Stimulated activated CD4-positive, alpha-beta T cell treated with anti-CD3 and anti-CD28 coated beads, TNF-alpha, amount 100 ng/mL, for 48 hours (primary cell): ENCODE data around the gene UVSSA.
"Not testable (repeated sequence)": the region's sequence is repeated elsewhere in the genome, so short reads cannot be mapped to it uniquely, and the experiment has no call there.

Experiments used
- DNase-seq, 3 donors: peaks; one replicate each; pipeline ENCODE4 v3.0.0-alpha.2; 2020; ENCODE audit warnings: low read depth in 3 of 3

The UVSSA gene

GRCh38 chr4:1363513-1363912 is 16.5 kb downstream of the UVSSA start:
- no peak for DNase-seq

GRCh38 chr4:1364217-1364616 is 17.2 kb downstream of the UVSSA start:
- DNase-seq, result no peak

DNA sequence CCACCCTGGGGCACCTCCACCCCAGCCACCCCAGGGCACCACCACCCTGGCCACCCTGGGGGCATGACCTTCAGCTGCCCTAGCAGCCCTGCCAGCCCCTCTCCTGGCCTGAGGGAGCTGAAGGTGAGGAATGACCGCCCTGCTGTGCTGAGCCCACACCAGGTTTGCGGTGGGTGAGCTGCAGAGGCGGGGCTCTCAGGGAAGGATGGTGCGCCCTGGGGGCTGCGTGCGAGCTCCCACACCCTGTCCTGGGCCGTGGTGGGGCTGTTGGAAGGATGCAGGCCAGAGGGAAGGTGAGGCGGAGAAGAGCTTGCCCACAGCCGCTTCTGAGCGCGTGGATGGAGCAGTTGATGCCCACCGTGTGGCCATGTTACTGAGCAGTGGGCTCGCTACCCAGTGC is 17.7 kb downstream of the UVSSA start:
- DNase-seq, result no peak

GRCh38 chr4:1365271-1366178 is 18.5 kb downstream of the UVSSA start:
- no peak for DNase-seq

DNA sequence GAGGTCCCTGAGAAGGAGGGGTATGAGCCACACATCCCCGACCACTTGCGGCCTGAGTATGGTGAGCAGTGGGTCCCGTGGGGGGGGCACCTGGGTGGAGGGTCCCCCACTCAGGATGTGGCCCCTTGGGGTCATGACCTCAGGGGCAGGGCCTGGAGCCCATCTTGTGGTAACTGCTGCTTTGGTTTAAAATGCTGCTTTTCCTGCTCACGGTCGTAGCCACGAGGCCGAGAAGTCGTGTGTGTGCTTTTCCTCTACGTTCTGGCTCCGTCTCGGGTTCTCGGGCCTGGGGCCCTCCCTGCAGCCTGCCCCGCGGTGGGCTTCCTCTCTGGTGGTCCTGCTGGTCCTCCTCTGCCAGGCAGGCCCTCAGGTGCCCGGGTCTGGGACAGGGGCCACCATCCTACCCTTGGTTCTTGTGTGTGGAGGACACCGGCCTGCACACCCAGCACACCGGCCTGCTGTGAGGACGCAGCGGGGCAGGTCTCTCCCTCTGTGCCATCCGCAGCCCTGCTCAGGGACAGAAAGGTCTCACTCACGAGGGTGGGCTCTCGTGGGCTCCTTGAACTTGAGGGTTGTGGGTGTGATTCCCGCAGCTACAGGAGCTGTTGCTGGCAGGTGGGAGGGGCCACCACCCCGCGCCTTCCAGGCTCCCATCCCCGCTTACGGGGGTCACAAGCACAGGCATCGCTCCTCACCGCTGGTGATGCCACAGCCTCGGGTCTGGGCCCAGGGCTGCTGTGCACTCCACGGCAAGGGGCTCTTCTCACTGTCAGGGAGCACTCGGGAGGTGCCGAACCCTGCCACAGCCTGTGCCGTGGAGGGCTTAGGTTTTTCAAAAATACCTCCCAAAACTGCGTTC is 19.6 kb downstream of the UVSSA start:
- no peak for DNase-seq

DNA sequence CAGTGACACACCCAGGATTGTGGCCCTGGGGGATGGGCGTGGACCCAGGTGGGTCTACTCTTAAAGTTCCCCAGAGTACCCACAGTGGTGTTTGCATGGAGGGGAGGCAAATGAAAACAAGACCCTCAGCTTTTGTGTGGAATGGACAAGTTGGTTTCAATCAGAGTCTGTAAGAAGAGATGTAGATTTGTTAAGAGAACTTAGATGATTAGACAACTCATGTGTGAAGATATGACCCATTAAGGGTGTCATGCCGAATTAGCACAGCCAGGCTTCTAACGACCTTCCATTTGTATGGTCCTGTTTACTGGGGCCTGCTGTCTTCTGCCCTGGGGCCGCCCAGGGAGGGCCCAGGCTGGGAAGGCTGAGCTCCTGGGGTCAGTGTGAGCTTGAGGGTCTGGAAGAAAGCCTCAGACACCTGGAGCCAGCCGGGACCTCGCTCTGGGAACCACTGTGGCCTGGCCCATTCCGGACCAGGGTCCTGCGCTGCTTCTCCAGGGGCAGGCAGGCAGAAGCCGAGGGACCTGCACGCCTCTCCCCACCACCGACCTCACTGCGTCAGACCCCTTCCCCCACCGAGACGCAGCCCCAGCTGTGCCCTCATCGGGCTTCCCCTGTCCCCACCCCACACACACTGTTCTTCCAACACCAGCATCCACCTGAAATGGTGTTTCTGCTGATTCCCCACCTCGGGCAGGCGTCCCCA is 20.4 kb downstream of the UVSSA start:
- no peak for DNase-seq

DNA sequence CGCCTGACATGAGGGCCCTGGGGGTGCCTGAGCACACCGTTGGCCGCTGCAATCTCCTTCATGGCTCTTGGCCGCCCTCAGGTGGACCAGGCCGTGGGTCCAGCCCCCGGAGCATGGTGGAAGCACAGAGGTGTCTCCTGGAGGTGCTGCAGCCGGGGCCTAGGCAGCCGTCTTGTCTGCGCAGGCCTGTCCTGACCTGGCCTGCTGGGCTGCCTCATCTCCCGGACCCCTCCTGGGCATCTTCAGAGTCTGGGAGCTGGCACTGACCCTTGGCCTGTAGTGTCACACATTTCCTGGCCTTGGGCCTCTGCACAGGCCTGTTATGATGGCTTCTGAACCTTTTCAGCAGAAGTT is 20.9 kb downstream of the UVSSA start:
- DNase-seq, result no peak

DNA sequence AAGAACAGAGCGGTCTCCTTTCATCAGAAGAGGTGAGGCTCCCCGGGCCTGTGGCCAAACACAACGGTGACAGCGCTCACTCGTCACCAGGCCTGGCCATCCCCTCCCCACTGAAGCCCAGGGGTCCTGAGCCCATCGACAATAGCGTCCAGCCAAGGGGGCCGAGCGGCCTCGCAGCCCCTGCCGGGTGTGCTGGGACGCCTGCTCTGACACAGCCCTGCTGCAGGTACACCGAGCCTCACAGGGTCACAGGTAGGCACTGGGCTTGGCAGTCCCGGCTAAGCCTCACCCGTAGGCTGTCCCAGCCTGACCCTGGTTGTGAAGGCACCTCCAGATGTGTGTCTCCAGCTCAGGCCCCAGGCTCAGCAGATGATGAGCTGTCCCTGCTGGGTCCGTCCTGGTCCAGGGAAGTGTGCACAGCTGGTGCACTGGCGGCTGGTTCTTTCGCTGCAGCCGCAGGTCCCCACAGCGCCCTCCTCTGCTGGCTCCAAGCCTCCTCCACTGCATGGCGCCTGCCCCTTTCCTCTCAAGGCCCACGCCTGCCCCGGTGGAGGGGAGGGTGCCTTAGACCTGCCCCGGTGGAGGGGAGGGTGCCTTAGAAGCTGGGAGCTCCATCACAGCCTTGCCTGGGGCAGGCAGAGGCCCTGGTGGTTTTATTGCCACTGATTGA is 21.5 kb downstream of the UVSSA start:
- no peak for DNase-seq

GRCh38 chr4:1369091-1369450 is 22.1 kb downstream of the UVSSA start:
- DNase-seq, result no peak

GRCh38 chr4:1369479-1370079 is 22.6 kb downstream of the UVSSA start:
- no peak for DNase-seq

- no peak for DNase-seq
Measured at GRCh38 chr4:1370321-1371124, 23.5 kb downstream of the UVSSA start.

DNA sequence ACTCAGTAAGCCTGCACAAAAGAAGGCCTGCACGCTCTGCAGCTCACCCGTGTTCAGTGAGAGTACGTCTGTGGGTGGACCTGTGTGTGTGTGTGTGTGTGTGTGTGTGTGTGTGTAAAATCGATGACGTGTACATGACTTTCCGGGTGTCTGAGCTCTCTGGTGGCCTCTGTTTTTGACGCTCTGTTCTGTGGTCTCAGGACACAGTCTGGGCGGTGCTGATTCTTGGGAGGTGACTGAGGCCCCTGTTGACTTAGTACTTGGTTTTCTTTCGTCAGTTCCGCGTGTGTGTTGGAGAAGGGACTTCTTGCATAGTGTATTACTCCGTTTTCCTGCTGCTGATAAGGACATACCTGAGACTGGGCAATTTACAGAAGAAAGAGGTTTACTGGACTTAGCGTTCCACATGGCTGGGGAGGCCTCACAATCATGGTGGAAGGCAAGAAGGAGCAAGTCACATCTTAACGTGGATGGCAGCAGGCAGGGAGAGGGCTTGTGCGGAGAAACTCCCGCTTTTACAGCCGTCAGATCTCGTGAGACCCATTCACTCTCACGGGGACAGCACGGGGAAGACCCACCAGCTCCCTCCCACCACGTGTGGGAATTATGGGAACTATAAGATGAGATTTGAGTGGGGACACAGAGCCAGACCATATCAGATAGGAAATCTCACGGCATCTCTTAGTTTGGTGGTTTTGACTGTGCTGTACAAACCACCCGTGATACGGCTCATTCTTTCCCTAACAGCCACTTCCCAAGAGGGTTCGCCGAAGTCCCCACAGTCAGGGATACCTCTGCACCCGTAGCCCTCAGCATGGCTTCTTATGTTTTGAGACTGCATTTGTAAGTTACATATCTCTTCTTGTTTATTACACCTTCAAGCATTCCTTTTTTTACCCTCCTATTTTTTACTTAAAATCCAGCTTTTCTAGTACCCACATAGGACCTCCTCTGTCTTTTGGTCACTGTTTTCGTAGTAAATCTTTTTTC is 24.5 kb downstream of the UVSSA start:
- DNase-seq, result no peak

- not testable (repeated sequence) for DNase-seq
Measured at GRCh38 chr4:1372576-1372975, 25.6 kb downstream of the UVSSA start.

GRCh38 chr4:1373892-1374705 is 27.1 kb downstream of the UVSSA start:
- DNase-seq, result no peak

DNA sequence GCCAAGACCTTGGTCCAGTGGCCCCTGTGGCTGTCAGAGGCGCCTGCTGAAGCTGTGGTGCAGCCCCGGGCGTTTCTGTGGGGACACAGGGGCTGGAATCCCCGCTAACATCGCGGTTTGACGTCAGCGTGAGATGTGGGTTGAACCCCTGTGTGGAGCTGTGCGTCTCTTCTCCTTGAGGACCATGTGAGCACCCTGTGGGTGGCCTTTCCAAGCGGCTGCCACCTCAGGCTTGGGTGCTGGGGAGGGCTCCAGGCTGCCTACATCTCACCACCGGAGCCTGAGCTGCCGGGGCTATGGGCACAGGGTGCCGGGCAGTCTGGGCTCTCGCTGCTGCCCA is 27.7 kb downstream of the UVSSA start:
- DNase-seq, result no peak

DNA sequence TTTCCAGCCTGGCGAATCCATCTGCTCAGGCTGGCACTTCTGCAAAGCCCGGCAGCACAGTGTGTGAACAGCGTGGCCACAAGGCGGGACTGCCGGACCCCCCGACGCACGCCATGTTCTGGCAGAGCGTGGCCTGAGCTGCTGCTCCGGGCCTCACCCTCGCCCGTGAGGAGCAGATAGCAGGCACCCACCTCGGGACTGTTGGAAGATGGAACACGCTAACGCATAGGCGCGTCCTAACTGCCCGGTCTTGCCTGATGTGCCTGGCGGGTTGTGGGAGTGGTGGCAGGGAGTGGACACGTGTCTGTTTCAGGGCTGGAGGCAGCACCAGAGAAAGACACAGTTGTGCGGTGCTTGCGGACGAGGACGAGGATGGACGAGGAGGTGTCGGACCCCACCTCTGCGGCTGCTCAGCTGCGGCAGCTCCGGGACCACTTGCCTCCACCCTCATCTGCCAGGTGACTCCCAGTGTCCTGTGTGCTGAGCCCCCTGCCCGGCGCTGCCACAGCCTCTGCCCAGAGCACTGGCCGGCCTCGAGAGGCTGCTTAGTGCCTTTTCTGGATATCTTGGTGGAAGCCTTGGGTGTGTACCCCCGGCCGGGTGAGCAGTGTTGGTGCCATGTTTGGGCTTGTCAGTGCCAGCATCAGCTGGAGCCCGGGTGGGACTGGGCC is 28.2 kb downstream of the UVSSA start:
- DNase-seq, result no peak

DNA sequence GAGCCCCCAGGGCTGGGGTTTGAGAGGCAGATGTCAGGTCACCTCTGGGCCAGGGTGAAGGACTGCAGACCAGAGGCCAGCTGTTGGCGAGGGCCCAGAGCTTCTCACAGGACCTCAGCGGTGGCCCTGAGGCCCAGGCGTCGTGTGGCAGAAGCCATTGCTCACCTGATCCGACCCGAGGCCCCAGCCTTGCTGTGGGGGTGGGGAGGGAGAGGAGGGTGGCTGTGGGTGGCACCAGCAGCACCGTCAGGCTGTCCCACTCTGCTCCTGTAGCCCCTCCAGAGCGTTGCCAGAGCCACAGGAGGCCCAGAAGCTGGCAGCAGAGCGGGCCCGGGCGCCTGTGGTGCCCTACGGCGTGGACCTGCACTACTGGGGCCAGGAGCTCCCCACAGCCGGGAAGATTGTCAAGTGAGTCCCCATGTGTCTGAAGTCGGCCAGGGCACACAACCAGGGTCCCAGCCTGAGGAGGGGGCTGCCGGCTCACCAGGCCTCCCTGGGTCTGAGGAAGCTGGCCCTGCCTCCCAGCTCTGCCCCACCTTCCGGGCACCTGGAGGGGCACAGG is 28.8 kb downstream of the UVSSA start:
- no peak for DNase-seq

- DNase-seq, result no peak
Measured at GRCh38 chr4:1376391-1376840, 29.4 kb downstream of the UVSSA start.
